Spinal cord (tissue), 10 donors: ENCODE data around the gene GAS7. TPM values are rescaled to one million over a fixed set of nuclear protein-coding genes. Genes with fewer than 3 reads are reported as not detected.
"Not testable (repeated sequence)": the region's sequence is repeated elsewhere in the genome, so short reads cannot be mapped to it uniquely, and the experiment has no call there.

Source experiments
- DNase-seq, 6 donors: peaks; one replicate each; pipeline versions ENCODE4 v3.0.0 to v3.0.0-alpha.2; 2013 to 2015; ENCODE audit warnings: low spot score in 6 of 6, low read depth in 4 of 6
- H3K27ac ChIP-seq: one replicate; pipeline ENCODE4 v1.5.1; 2013; ENCODE audit warnings: low read depth, low read length, control low read depth
- H3K27me3 ChIP-seq: one replicate; pipeline ENCODE4 v1.6.1; 2013; ENCODE audit warnings: low read length; ENCODE audit not compliant: control insufficient read depth, insufficient read depth
- H3K36me3 ChIP-seq: one replicate; pipeline ENCODE4 v1.6.1; 2013; ENCODE audit warnings: low read length; ENCODE audit not compliant: control insufficient read depth, insufficient read depth
- H3K4me1 ChIP-seq: one replicate; pipeline ENCODE4 v1.6.1; 2013; ENCODE audit warnings: low read length; ENCODE audit not compliant: control insufficient read depth, insufficient read depth
- H3K4me3 ChIP-seq: one replicate; pipeline ENCODE4 v1.5.1; 2013; ENCODE audit warnings: low read depth, low read length, control low read depth
- H3K9me3 ChIP-seq: one replicate; pipeline ENCODE4 v1.6.1; 2013; ENCODE audit warnings: low read length; ENCODE audit not compliant: control insufficient read depth, insufficient read depth
- WGBS: methylation state at CpG from one replicate; pipeline ENCODE4 v1.1.5; 2013; ENCODE audit warnings: missing lambda C conversion rate; ENCODE audit not compliant: insufficient coverage; 5-methylcytosine and 5-hydroxymethylcytosine counted together
- polyA plus RNA-seq, 2 donors: library from polyadenylated mRNA; unstranded; fragments of 120-200 nt; gene quantifications; one replicate each; pipeline ENCODE4 v1.2.1, GENCODE V29; 2013; ENCODE audit not compliant: insufficient read length in 2 of 2
- total RNA-seq, 2 donors: library from RNA; depleted of rRNA in 1 of 2; stranded (reverse); fragments of 120-200 nt in 1 of 2; fragments of >200 nt in 1 of 2; gene quantifications; one replicate each; pipeline versions ENCODE4 v1.2.3 to v1.2.4, GENCODE V29; 2013 to 2014
- donor health status: healthy.

The GAS7 gene
- total and polyA plus RNA-seq, 4 donors, result 51.8 to 93.8 (median 79.1) TPM

DNA sequence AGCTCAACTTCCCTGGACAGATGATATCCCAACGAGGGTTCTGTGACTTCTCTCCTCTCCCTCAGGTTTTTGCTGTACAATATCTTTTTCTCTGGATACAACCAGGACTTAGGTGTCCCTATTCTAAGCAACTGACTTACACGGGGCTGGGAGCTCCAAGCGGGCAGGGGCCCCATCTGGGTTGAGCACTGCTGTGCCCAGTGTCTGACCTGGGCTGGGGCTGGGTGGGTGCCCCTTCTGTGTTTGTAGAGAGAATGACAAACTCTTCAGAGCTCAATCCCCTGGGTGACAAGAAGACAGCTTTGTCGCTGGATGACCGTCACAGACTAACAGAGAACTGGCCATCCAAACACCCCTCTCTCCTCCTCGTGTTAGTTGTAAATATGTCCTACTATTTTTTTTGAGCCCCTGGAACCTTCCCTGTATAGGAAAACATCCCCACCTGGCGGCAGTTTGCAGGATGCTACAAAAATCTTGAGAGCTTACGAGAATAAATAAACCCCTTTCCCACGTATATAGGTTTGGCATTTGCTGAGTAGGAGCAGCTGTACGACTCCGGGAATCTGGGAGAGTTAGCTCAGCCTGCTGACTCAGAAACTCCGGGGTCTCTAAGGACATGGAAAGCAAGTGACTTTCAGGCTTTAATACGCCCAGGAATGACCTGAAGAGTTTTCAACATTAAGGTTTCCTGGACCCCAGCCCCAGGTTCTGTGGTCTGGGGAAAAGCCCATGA lies 269.6 kb downstream of the GAS7 start:
- H3K36me3 ChIP-seq, result peaks cover 19% of the 10 kb centered on the region
- WGBS, result 62% methylated on average over 6 of the region's 13 CpGs
- H3K27ac ChIP-seq, result no peak overlapping the region
- no peak overlapping the region for H3K4me3 ChIP-seq
- DNase-seq, result peak in 4 of 6 donors; percentile 40 to 90 (median 64)
- H3K27me3 ChIP-seq, result no peaks in the 10 kb centered on the region
- H3K9me3 ChIP-seq, result no peaks in the 10 kb centered on the region
- peaks cover 11% of the 10 kb centered on the region for H3K4me1 ChIP-seq

GRCh38 chr17:9926150-9926804 lies 272.1 kb downstream of the GAS7 start:
- H3K27me3 ChIP-seq, result no peaks in the 10 kb centered on the region
- no peak overlapping the region for H3K4me3 ChIP-seq
- no peaks in the 10 kb centered on the region for H3K9me3 ChIP-seq
- H3K36me3 ChIP-seq, result peaks cover 16% of the 10 kb centered on the region
- peaks cover 10% of the 10 kb centered on the region for H3K4me1 ChIP-seq
- 96% methylated on average over 21 of the region's 21 CpGs for WGBS
- DNase-seq, result no peak
- H3K27ac ChIP-seq, result no peak overlapping the region

DNA sequence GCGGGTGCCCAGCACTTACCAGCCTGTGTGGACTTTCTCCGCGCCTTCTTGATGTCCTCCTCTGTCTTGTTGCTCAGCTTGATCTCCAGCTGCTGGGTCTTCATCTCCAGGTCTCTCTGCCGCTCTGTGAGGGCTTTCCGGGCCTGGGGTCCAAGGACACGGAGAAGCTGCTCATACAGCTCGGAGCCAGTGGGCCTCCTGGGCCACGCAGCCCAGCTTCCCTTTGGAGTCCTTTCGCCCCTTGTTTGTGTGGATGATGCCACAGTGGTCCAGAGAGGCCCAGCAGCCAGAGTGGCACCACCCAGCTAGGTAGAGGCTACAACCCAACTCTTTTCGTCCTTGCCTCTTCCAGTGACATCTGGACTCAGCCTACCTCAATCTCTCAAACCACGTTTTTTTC lies 272.9 kb downstream of the GAS7 start:
- Histone ChIP-seq H3K27me3 (no peaks in the 10 kb centered on the region), H3K36me3 (peaks cover 16% of the 10 kb centered on the region)
- WGBS, result 97% methylated on average over 11 of the region's 11 CpGs

DNA sequence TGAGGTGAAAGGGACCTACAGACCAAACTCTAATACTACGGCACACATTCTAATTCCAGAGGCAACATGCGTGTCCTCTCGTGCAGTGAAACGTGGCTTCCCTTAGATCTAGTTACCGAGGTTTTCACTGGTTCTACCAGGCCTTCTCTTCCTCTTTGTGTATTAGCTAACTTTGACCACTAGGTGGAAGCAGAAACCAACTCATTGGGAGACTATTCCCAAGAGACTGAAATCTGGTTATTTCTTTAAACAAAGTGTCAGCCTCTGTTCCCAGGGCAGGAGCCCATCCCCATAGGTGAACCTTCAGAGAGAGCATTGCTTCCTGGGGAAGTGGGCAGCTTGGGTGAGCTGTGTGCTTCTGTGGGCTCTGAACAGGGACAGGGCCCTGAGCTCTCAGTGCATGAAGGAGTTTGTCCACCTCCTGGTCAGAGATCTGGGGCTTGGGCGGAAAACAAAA lies 273.6 kb downstream of the GAS7 start:
- Histone ChIP-seq H3K4me1 (peaks cover 5% of the 10 kb centered on the region), H3K36me3 (peaks cover 16% of the 10 kb centered on the region), H3K27ac (no peak overlapping the region), H3K27me3 (no peaks in the 10 kb centered on the region), H3K4me3 (no peak overlapping the region), H3K9me3 (no peaks in the 10 kb centered on the region)
- 11% methylated on average over 5 of the region's 6 CpGs for WGBS
- peak; percentile 73 to 96 (median 79) for DNase-seq

More for the DNA sequence above, 272.9 kb downstream of the GAS7 start:
- H3K4me1 ChIP-seq, result peaks cover 5% of the 10 kb centered on the region
- H3K4me3 ChIP-seq, result no peak overlapping the region
- no peak overlapping the region for H3K27ac ChIP-seq
- no peaks in the 10 kb centered on the region for H3K9me3 ChIP-seq
- no peak for DNase-seq

- Histone ChIP-seq H3K9me3 (no peaks in the 10 kb centered on the region), H3K27me3 (no peaks in the 10 kb centered on the region), H3K4me1 (peaks cover 5% of the 10 kb centered on the region), H3K27ac (no peak overlapping the region), H3K36me3 (peaks cover 37% of the 10 kb centered on the region), H3K4me3 (no peak overlapping the region)
- no peak for DNase-seq
- WGBS, result 78% methylated on average over 2 of the region's 14 CpGs
Measured at GRCh38 chr17:9922012-9922848, 276.2 kb downstream of the GAS7 start.

- WGBS, result 95% methylated on average over 9 of the region's 13 CpGs
- DNase-seq, H3K4me3 ChIP-seq, H3K9me3 ChIP-seq, H3K27ac ChIP-seq, H3K4me1 ChIP-seq, H3K27me3 ChIP-seq: not testable (repeated sequence)
- peaks cover 42% of the 10 kb centered on the region for H3K36me3 ChIP-seq
Measured at GRCh38 chr17:9921216-9921615, 277.2 kb downstream of the GAS7 start.

GRCh38 chr17:9918804-9919352 lies 279.5 kb downstream of the GAS7 start:
- WGBS, result 97% methylated on average over 5 of the region's 5 CpGs
- no peaks in the 10 kb centered on the region for H3K27me3 ChIP-seq
- no peaks in the 10 kb centered on the region for H3K9me3 ChIP-seq
- no peak for DNase-seq
- H3K4me1 ChIP-seq, result peaks cover 4% of the 10 kb centered on the region
- H3K36me3 ChIP-seq, result peaks cover 42% of the 10 kb centered on the region
- H3K4me3 ChIP-seq, result no peak overlapping the region
- H3K27ac ChIP-seq, result no peak overlapping the region

DNA sequence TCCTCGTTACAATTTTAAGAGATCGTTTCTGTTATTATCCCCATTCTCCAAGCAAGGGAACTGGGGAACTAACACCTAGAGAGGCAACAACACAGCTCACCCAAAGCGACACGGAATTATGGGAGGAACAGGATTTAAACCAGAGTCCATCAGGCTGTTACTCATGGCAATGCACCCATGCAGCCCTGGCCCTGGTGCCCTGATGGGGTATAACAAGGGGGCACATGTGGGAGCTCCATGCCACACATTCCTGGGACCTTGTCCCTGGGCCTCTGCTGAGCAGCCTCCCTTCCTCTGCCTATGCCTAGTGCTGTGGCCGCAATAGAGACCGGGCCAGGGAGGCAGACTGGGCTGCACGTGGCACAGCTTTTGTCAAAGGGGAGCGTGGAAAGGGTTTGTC lies 280.1 kb downstream of the GAS7 start:
- H3K27me3 ChIP-seq, result no peaks in the 10 kb centered on the region
- no peaks in the 10 kb centered on the region for H3K9me3 ChIP-seq
- WGBS, result 94% methylated on average over 5 of the region's 8 CpGs
- DNase-seq, result no peak
- peaks cover 42% of the 10 kb centered on the region for H3K36me3 ChIP-seq
- no peak overlapping the region for H3K27ac ChIP-seq
- peaks cover 7% of the 10 kb centered on the region for H3K4me1 ChIP-seq
- no peak overlapping the region for H3K4me3 ChIP-seq

GRCh38 chr17:9917801-9918200 lies 280.6 kb downstream of the GAS7 start:
- H3K27ac ChIP-seq, result no peak overlapping the region
- 89% methylated on average over 18 of the region's 19 CpGs for WGBS
- H3K4me3 ChIP-seq, result no peak overlapping the region
- no peak for DNase-seq
- H3K36me3 ChIP-seq, result peaks cover 42% of the 10 kb centered on the region
- H3K9me3 ChIP-seq, result no peaks in the 10 kb centered on the region
- H3K27me3 ChIP-seq, result no peaks in the 10 kb centered on the region
- peaks cover 7% of the 10 kb centered on the region for H3K4me1 ChIP-seq
